ENCODE data around the gene YWHAG.
"Not testable (repeated sequence)": the region's sequence is repeated elsewhere in the genome, so short reads cannot be mapped to it uniquely, and the experiment has no call there.

Gene YWHAG

GRCh38 chr7:76292911-76293310 is 65.9 kb downstream of the YWHAG start:
- not testable (repeated sequence) for DNase-seq

- no peak for DNase-seq
Observed at GRCh38 chr7:76292213-76292573, 66.6 kb downstream of the YWHAG start.

- DNase-seq = peak; percentile 89
Observed at GRCh38 chr7:76291351-76292212, 67.2 kb downstream of the YWHAG start.

DNA sequence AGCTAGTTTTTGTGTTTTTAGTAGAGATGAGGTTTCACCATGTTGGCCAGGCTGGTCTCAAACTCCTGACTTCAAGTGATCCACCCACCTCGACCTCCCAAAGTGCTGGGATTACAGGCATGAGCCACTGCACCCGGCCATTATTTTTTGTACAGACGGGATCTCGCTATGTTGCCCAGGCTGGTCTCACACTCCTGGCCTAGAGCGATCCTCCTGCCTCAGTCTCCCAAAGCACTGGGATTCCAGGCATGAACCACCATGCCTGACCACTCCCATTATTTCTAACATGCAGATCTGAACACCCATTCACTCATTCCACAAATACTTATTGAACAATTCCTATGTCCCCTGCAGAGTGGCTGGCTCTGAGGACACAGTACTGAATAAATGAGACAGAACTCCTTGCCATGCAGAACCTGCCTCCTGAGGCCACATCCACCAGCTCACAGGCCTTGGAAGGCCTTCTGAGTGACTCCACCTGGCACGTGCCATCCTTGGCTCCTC is 67.9 kb downstream of the YWHAG start:
- not testable (repeated sequence) for DNase-seq

- DNase-seq = no peak
Observed at GRCh38 chr7:76286842-76287403, 71.9 kb downstream of the YWHAG start.

- DNase-seq = no peak
Observed at GRCh38 chr7:76285604-76286374, 73.0 kb downstream of the YWHAG start.

GRCh38 chr7:76283254-76284159 is 75.3 kb downstream of the YWHAG start:
- no peak for DNase-seq

- DNase-seq = peak; percentile 44
Observed at GRCh38 chr7:76282344-76283253, 76.2 kb downstream of the YWHAG start.

GRCh38 chr7:76281706-76282343 is 77.0 kb downstream of the YWHAG start:
- no peak for DNase-seq

- DNase-seq = peak; percentile 36
Observed at GRCh38 chr7:76281006-76281705, 77.6 kb downstream of the YWHAG start.

DNA sequence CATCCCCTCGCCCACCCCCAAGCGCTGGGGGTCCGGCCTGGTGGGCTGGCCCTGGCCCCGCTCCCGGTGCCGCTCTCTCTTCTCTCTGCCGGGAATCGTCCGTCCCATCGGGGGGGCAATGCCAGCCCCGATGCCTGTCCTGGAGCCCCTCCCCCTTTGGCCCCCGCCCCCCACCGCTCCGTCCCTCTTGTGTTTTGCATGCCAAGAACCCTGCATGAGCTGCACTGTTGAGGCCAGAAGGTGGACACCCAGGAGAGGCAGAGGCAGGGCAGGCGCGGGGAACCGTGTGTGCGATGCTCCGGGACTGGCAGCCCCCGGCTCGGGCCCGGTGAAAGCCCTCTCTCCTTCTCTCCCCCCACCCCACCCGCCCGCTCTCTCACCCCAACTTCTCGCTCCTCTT is 78.4 kb downstream of the YWHAG start:
- no peak for DNase-seq

GRCh38 chr7:76278540-76278939 is 80.3 kb downstream of the YWHAG start:
- no peak for DNase-seq

Measured in CD4-positive, alpha-beta T cell treated with Interleukin-17A for 4 hours (primary cell).